Esophagus muscularis mucosa (tissue), 4 donors: ENCODE data around the gene CLIP4. TPM values are rescaled to one million over a fixed set of nuclear protein-coding genes. Genes with fewer than 3 reads are reported as not detected.

Experiments
- DNase-seq: peaks from one replicate; pipeline ENCODE4 v3.0.0-alpha.2; 2017; ENCODE audit errors: extremely low spot score
- H3K27ac ChIP-seq, 4 donors: fragments of 200-600 bp; sonication (generic); replicated peaks in 1 of 4; 1 replicate in 3 of 4; 2 replicates in 1 of 4; pipeline ENCODE4 v1.5.1; 2016 to 2019; ENCODE audit warnings: mild to moderate bottlenecking in 1 of 4
- H3K27me3 ChIP-seq, 4 donors: fragments of 200-600 bp; sonication (generic); one replicate each; pipeline versions ENCODE4 v1.5.1 to v1.6.0; 2016 to 2019
- H3K36me3 ChIP-seq, 4 donors: fragments of 200-600 bp; sonication (generic); one replicate each; pipeline ENCODE4 v1.5.1; 2016 to 2019
- H3K4me1 ChIP-seq, 4 donors: fragments of 200-600 bp; sonication (generic); one replicate each; pipeline ENCODE4 v1.5.1; 2016 to 2019
- H3K4me3 ChIP-seq, 4 donors: fragments of 200-600 bp; sonication (generic); 1 replicate in 2 of 4; 2 replicates in 2 of 4; pipeline ENCODE4 v1.5.1; 2016 to 2019; ENCODE audit warnings: mild to moderate bottlenecking in 4 of 4, moderate library complexity in 1 of 4
- H3K9me3 ChIP-seq, 4 donors: fragments of 200-600 bp; sonication (generic); 1 replicate in 3 of 4; 2 replicates in 1 of 4; pipeline ENCODE4 v1.5.1; 2016 to 2019
- CTCF ChIP-seq, 3 experiments: fragments of 200-600 bp in 2 of 3; fragments of 450-650 bp in 1 of 3; sonication (generic) in 2 of 3; IDR thresholded peaks; one replicate each; pipeline ENCODE4 v1.5.1; 2017 to 2019; ENCODE audit warnings: antibody characterized with exemption in 3 of 3, mild to moderate bottlenecking in 2 of 3, moderate library complexity in 1 of 3
- EP300 ChIP-seq: sonication (generic); formaldehyde crosslinking; IDR thresholded peaks from one replicate; pipeline ENCODE4 v1.6.1; 2017; ENCODE audit warnings: antibody characterized with exemption
- POLR2A ChIP-seq: fragments of 450-650 bp; IDR thresholded peaks from one replicate; pipeline ENCODE4 v1.6.1; 2017; ENCODE audit warnings: antibody characterized with exemption, moderate library complexity, mild to moderate bottlenecking, low read depth
- POLR2AphosphoS5 ChIP-seq, 2 donors: sonication (generic); formaldehyde crosslinking; IDR thresholded peaks; one replicate each; pipeline ENCODE4 v1.6.1; 2017; ENCODE audit warnings: antibody characterized with exemption in 2 of 2
- WGBS: methylation state at CpG from one replicate; pipeline ENCODE4 v1.1.5; 2018; 5-methylcytosine and 5-hydroxymethylcytosine counted together
- intact Hi-C: fragments of 100-400 bp; cut with DNase I; formaldehyde crosslinking; loops from one replicate; pipeline ENCODE4 v1.15.1; 2023
- total RNA-seq, 4 donors: library from RNA; depleted of rRNA; stranded (reverse); fragments of >200 nt; gene quantifications; one replicate each; pipeline versions ENCODE4 v1.1.0 to v1.2.1, GENCODE V29; 2016

Gene CLIP4
- total RNA-seq, 4 donors from 2014 or later, result 58.5 to 83.1 (median 66.8) TPM

GRCh38 chr2:29207352-29208148 is 92.3 kb downstream of the CLIP4 start:
- no peaks in the 10 kb centered on the region for H3K4me1 ChIP-seq
- H3K36me3 ChIP-seq, result peaks cover 0 to 14% (median 0%) of the 10 kb centered on the region in 4 donors
- TF ChIP-seq POLR2AphosphoS5 (IDR thresholded peaks at IDR 0.05), result no peak
- TF ChIP-seq CTCF (IDR thresholded peaks at IDR 0.05), result no peak
- TF ChIP-seq EP300, result no peak
- intact Hi-C loops, result no loop called here
- 66% methylated on average over 3 of the region's 3 CpGs for WGBS
- no peak overlapping the region for H3K4me3 ChIP-seq
- H3K27ac ChIP-seq, result no peak overlapping the region
- no peaks in the 10 kb centered on the region for H3K27me3 ChIP-seq
- no peak for DNase-seq
- H3K9me3 ChIP-seq, result no peaks in the 10 kb centered on the region

- no peaks in the 10 kb centered on the region for H3K27me3 ChIP-seq
- no peaks in the 10 kb centered on the region for H3K9me3 ChIP-seq
- no peak for TF ChIP-seq POLR2A
- TF ChIP-seq CTCF (IDR thresholded peaks at IDR 0.05), result no peak
- TF ChIP-seq EP300, result no peak
- TF ChIP-seq POLR2AphosphoS5 (IDR thresholded peaks at IDR 0.05), result no peak
- H3K4me1 ChIP-seq, result no peaks in the 10 kb centered on the region
- H3K4me3 ChIP-seq, result no peak overlapping the region
- no peak overlapping the region for H3K27ac ChIP-seq
- H3K36me3 ChIP-seq, result peaks cover 0 to 11% (median 2%) of the 10 kb centered on the region in 4 donors
- DNase-seq, result no peak
- 96% methylated on average over 5 of the region's 5 CpGs for WGBS
- intact Hi-C loops, result no loop called here
Observed at GRCh38 chr2:29209551-29209950, 94.3 kb downstream of the CLIP4 start.

- intact Hi-C loops, result no loop called here
- 69% methylated on average over 5 of the region's 5 CpGs for WGBS
- DNase-seq, result peak; percentile 39
Observed at GRCh38 chr2:29212009-29212408, 96.8 kb downstream of the CLIP4 start.

GRCh38 chr2:29213888-29214291 is 98.7 kb downstream of the CLIP4 start:
- Histone ChIP-seq H3K9me3 (no peaks in the 10 kb centered on the region), H3K4me3 (no peak overlapping the region), H3K4me1 (no peaks in the 10 kb centered on the region), H3K36me3 (peaks cover 0 to 4% (median 0%) of the 10 kb centered on the region in 4 donors), H3K27me3 (no peaks in the 10 kb centered on the region), H3K27ac (no peak overlapping the region)
- WGBS, result 50% methylated on average over 8 of the region's 9 CpGs
- TF ChIP-seq EP300, result no peak
- intact Hi-C loops, result no loop called here
- no peak for DNase-seq

More at GRCh38 chr2:29212009-29212408, 96.8 kb downstream of the CLIP4 start:
- peak in 1 of 3 experiments; percentile 14 for TF ChIP-seq CTCF (IDR thresholded peaks at IDR 0.05)
- no peak for TF ChIP-seq POLR2A
- Histone ChIP-seq H3K4me3 (no peak overlapping the region), H3K4me1 (no peaks in the 10 kb centered on the region), H3K27me3 (no peaks in the 10 kb centered on the region), H3K9me3 (no peaks in the 10 kb centered on the region), H3K36me3 (peaks cover 0 to 4% (median 0%) of the 10 kb centered on the region in 4 donors), H3K27ac (no peak overlapping the region)

- no peak for TF ChIP-seq POLR2AphosphoS5 (IDR thresholded peaks at IDR 0.05)
- TF ChIP-seq POLR2A, result no peak
- TF ChIP-seq EP300, result no peak
- 91% methylated on average over 5 of the region's 5 CpGs for WGBS
- peaks cover 0 to 4% (median 0%) of the 10 kb centered on the region in 4 donors for H3K36me3 ChIP-seq
- no peaks in the 10 kb centered on the region for H3K4me1 ChIP-seq
- intact Hi-C loops, result loop anchor here (1.0 kb wide), 1 partner anchor 12 kb away; no protein-coding TSS in a partner anchor
- no peak overlapping the region for H3K27ac ChIP-seq
- peaks cover 0 to 6% (median 0%) of the 10 kb centered on the region in 4 donors for H3K27me3 ChIP-seq
- H3K9me3 ChIP-seq, result no peaks in the 10 kb centered on the region
- DNase-seq, result no peak
- no peak overlapping the region for H3K4me3 ChIP-seq
Observed at GRCh38 chr2:29215073-29215472, 99.9 kb downstream of the CLIP4 start.
